HEK293 (cell line): ENCODE results near the gene IL13.
A peak's percentile ranks its signal among the peaks of the same experiment; 100 is the strongest.
"Not testable (repeated sequence)": the region's sequence is repeated elsewhere in the genome, so short reads cannot be mapped to it uniquely, and the experiment has no call there.

ENCODE experiments used
- CTCF ChIA-PET: fragments of 350-600 bp; formaldehyde crosslinking; extraction: SDS; loops from one replicate; lab custom pipeline; 2021; ENCODE audit warnings: antibody characterized with exemption; lab: Yijun Ruan, JAX
- POLR2A ChIA-PET: fragments of 300-600 bp; formaldehyde crosslinking; extraction: SDS; loops from one replicate; lab custom pipeline; 2020; ENCODE audit warnings: antibody characterized with exemption, inconsistent platforms; lab: Yijun Ruan, JAX
- H3K27ac ChIP-seq: fragments of 200-500 bp; sonication (Bioruptor generic); 2 replicates; pipeline ENCODE4 v1.5.1; 2014; ENCODE audit warnings: low read depth, low read length, control low read depth, inconsistent platforms; ENCODE audit errors: extremely low read depth
- H3K36me3 ChIP-seq, 2 experiments: fragments of 200-500 bp in 1 of 2; sonication (Bioruptor generic) in 1 of 2; 1 replicate in 1 of 2; 2 replicates in 1 of 2; pipeline ENCODE4 v1.5.1; 2014 to 2017; ENCODE audit warnings: inconsistent platforms in 2 of 2, low read length in 2 of 2; ENCODE audit not compliant: control insufficient read depth in 2 of 2, insufficient read depth in 1 of 2
- H3K4me1 ChIP-seq: fragments of 200-500 bp; sonication (Bioruptor generic); 2 replicates; pipeline ENCODE4 v1.5.1; 2014; ENCODE audit warnings: mild to moderate bottlenecking, low read length, inconsistent platforms; ENCODE audit not compliant: control insufficient read depth, insufficient read depth
- H3K4me3 ChIP-seq: 2 replicates; pipeline ENCODE4 v1.5.1; 2011; ENCODE audit warnings: low read depth, mild to moderate bottlenecking, control low read depth, low read length, moderate library complexity
- H3K9me3 ChIP-seq: fragments of 200-500 bp; sonication (Bioruptor generic); 2 replicates; pipeline ENCODE4 v1.5.1; 2014; ENCODE audit warnings: low read depth, low read length, inconsistent platforms; ENCODE audit not compliant: control insufficient read depth, insufficient read depth
- HOXD13 ChIP-seq: sonication (generic); formaldehyde crosslinking; IDR thresholded peaks from 2 replicates; pipeline ENCODE4 v1.8.0; 2022; ENCODE audit warnings: missing genetic modification reagents, borderline replicate concordance
- SCRT2 ChIP-seq: fragments of 450-650 bp; formaldehyde crosslinking; IDR thresholded peaks from 2 replicates; pipeline ENCODE4 v1.5.1; 2016; ENCODE audit warnings: missing biosample characterization, missing genetic modification characterization
- ZBTB7A ChIP-seq: fragments of 450-650 bp; formaldehyde crosslinking; IDR thresholded peaks from 2 replicates; pipeline ENCODE4 v1.5.1; 2016; ENCODE audit warnings: low read depth, missing biosample characterization, missing genetic modification characterization
- ZNF10 ChIP-seq: fragments of 450-650 bp; formaldehyde crosslinking; IDR thresholded peaks from 2 replicates; pipeline ENCODE4 v1.5.1; 2017; ENCODE audit warnings: missing biosample characterization, missing genetic modification characterization
- ZNF121 ChIP-seq: fragments of 450-650 bp; formaldehyde crosslinking; IDR thresholded peaks from 2 replicates; pipeline ENCODE4 v1.5.1; 2016; ENCODE audit warnings: missing biosample characterization, missing genetic modification characterization
- ZNF560 ChIP-seq: fragments of 450-650 bp; formaldehyde crosslinking; IDR thresholded peaks from 2 replicates; pipeline ENCODE4 v1.5.1; 2017; ENCODE audit warnings: missing biosample characterization, missing genetic modification characterization, borderline replicate concordance
- ZNF596 ChIP-seq: fragments of 450-650 bp; IDR thresholded peaks from 2 replicates; pipeline ENCODE4 v1.5.0; 2018; ENCODE audit warnings: missing biosample characterization, mild to moderate bottlenecking, missing genetic modification characterization, moderate library complexity
- ZNF629 ChIP-seq: fragments of 450-650 bp; formaldehyde crosslinking; IDR thresholded peaks from 2 replicates; pipeline ENCODE4 v1.5.1; 2017; ENCODE audit warnings: missing biosample characterization, missing genetic modification characterization
- ZNF670 ChIP-seq: fragments of 450-650 bp; formaldehyde crosslinking; IDR thresholded peaks from 2 replicates; pipeline ENCODE4 v1.5.1; 2016; ENCODE audit warnings: missing biosample characterization, missing genetic modification characterization, low read depth
- TF ChIP-seq, protein P1 (sequence below): IDR thresholded peaks from 2 replicates; pipeline ENCODE4 v1.6.1; 2011; ENCODE audit warnings: mild to moderate bottlenecking, low read depth, low read length, borderline replicate concordance
- TF ChIP-seq, protein P2 (sequence below): fragments of 450-650 bp; formaldehyde crosslinking; IDR thresholded peaks from 2 replicates; pipeline ENCODE4 v1.5.1; 2016; ENCODE audit warnings: missing biosample characterization, missing genetic modification characterization
- TF ChIP-seq, protein P3 (sequence below): fragments of 450-650 bp; formaldehyde crosslinking; IDR thresholded peaks from 2 replicates; pipeline ENCODE4 v1.5.1; 2016; ENCODE audit warnings: missing biosample characterization, missing genetic modification characterization

Gene IL13

DNA sequence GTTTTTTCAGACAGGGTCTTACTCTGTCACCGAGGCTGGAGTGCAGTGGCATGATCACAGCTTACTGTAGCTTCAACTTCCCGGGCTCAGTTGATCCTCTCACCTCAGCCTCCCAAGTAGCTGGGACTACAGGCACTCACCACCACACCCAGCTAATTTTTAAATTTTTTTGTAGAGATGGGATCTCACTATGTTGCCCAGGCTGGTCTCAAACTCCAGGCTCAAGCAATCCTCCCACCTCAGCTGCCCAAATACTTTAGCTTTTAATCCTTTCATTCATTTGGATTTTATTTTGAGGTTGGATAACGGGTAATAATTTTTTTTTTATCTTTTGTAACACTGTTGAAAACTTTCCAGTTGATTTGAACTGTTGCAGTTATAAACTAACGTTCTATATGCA, 24.4 kb upstream of the IL13 start:
- TF ChIP-seq ZNF121 (tag by site-specific recombination) = peak; percentile 81
- H3K27ac ChIP-seq, H3K4me1 ChIP-seq, H3K4me3 ChIP-seq, H3K9me3 ChIP-seq, POLR2A ChIA-PET: not testable (repeated sequence)
- CTCF ChIA-PET = interaction anchor here (0.6 to 2.2 kb wide), 2 partner anchors 44 to 113 kb away, joined by 3 to 7 read pairs; no protein-coding TSS in a partner anchor
- H3K36me3 ChIP-seq = peaks cover 27 to 60% of the 10 kb centered on the region in 2 experiments

DNA sequence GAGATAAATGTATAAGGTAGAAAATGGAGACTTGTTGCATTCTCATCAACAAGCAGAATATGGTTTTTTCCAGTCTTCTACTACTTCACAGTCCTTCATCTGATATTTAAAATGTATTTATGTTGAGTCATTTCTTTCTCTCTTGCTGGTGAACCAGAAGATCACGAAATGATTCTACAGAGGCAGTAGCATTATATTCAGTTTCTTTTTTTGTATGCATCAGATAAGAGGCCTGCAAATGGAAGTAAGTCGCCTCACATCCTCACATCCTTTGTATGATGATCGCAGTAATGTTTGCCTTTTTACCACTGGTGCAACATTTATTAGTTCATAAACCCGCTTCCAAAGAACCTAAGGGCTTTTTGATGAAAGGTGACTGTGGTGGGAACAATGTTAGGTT, 22.1 kb upstream of the IL13 start:
- H3K4me3 ChIP-seq = no peak overlapping the region
- H3K27ac ChIP-seq = no peak overlapping the region
- no peaks in the 10 kb centered on the region for H3K9me3 ChIP-seq
- TF ChIP-seq, protein P1, sequence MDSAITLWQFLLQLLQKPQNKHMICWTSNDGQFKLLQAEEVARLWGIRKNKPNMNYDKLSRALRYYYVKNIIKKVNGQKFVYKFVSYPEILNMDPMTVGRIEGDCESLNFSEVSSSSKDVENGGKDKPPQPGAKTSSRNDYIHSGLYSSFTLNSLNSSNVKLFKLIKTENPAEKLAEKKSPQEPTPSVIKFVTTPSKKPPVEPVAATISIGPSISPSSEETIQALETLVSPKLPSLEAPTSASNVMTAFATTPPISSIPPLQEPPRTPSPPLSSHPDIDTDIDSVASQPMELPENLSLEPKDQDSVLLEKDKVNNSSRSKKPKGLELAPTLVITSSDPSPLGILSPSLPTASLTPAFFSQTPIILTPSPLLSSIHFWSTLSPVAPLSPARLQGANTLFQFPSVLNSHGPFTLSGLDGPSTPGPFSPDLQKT = no peak
- TF ChIP-seq SCRT2 (tag by site-specific recombination) = peak; percentile 82; the same call in 1 of the 2 replicates
- no peaks in the 10 kb centered on the region for H3K4me1 ChIP-seq
- ChIA-PET POLR2A (no interaction called here), CTCF (interaction anchor here (1.0 to 1.2 kb wide), 2 partner anchors 109 to 250 kb away, joined by 3 to 4 read pairs; no protein-coding TSS in a partner anchor)
- H3K36me3 ChIP-seq = peaks cover 30 to 63% of the 10 kb centered on the region in 2 experiments

DNA sequence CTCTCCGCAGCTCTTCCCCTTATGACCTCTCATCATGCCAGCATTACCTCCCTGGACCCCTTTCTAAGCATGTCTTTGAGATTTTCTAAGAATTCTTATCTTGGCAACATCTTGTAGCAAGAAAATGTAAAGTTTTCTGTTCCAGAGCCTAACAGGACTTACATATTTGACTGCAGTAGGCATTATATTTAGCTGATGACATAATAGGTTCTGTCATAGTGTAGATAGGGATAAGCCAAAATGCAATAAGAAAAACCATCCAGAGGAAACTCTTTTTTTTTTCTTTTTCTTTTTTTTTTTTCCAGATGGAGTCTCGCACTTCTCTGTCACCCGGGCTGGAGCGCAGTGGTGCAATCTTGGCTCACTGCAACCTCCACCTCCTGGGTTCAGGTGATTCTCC, 20.7 kb upstream of the IL13 start:
- Histone ChIP-seq H3K27ac (no peak overlapping the region), H3K4me3 (no peak overlapping the region), H3K4me1 (no peaks in the 10 kb centered on the region), H3K9me3 (no peaks in the 10 kb centered on the region), H3K36me3 (peaks cover 26 to 66% of the 10 kb centered on the region in 2 experiments)
- POLR2A ChIA-PET = no interaction called here
- CTCF ChIA-PET = interaction anchor here (1.0 kb wide), 1 partner anchor 110 kb away, joined by 3 read pairs; no protein-coding TSS in a partner anchor
- no peak for TF ChIP-seq ZNF629 (tag by site-specific recombination)

DNA sequence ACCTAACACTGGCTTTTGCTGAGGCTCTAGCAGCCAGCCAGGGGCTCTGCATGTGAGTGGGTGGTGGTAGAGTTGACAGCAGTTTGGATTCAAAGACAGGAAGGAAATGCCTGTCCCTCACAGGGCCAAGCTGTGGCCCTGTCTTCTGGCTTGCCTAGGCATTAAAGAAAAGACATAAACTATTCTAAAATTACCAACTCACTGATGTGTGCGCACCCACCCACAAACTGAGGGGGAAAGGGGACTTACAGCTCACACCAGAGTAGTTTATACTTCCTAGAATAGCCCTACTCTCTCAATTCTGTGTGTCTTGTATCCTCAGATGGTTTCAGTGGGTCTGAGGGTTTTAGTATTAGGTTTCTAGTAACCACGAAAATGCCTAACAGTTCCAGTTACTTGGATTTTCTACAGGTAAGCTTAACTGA, 18.3 kb upstream of the IL13 start:
- no peak overlapping the region for H3K27ac ChIP-seq
- H3K9me3 ChIP-seq = no peaks in the 10 kb centered on the region
- H3K4me1 ChIP-seq = no peaks in the 10 kb centered on the region
- CTCF ChIA-PET = interaction anchor here (0.6 to 0.7 kb wide), 2 partner anchors 10 to 57 kb away, joined by 3 read pairs; no protein-coding TSS in a partner anchor
- peaks cover 22 to 84% of the 10 kb centered on the region in 2 experiments; a peak in 2 of 3 replicates for H3K36me3 ChIP-seq
- no peak for TF ChIP-seq ZNF10 (tag by site-specific recombination)
- no peak for TF ChIP-seq HOXD13 (CRISPR knock-in tag)
- TF ChIP-seq, protein P2, sequence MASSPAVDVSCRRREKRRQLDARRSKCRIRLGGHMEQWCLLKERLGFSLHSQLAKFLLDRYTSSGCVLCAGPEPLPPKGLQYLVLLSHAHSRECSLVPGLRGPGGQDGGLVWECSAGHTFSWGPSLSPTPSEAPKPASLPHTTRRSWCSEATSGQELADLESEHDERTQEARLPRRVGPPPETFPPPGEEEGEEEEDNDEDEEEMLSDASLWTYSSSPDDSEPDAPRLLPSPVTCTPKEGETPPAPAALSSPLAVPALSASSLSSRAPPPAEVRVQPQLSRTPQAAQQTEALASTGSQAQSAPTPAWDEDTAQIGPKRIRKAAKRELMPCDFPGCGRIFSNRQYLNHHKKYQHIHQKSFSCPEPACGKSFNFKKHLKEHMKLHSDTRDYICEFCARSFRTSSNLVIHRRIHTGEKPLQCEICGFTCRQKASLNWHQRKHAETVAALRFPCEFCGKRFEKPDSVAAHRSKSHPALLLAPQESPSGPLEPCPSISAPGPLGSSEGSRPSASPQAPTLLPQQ = no peak
- TF ChIP-seq ZNF560 (tag by site-specific recombination) = no peak
- TF ChIP-seq ZNF596 (tag by site-specific recombination) = no peak
- TF ChIP-seq ZBTB7A (tag by site-specific recombination) = no peak
- TF ChIP-seq, protein P3, sequence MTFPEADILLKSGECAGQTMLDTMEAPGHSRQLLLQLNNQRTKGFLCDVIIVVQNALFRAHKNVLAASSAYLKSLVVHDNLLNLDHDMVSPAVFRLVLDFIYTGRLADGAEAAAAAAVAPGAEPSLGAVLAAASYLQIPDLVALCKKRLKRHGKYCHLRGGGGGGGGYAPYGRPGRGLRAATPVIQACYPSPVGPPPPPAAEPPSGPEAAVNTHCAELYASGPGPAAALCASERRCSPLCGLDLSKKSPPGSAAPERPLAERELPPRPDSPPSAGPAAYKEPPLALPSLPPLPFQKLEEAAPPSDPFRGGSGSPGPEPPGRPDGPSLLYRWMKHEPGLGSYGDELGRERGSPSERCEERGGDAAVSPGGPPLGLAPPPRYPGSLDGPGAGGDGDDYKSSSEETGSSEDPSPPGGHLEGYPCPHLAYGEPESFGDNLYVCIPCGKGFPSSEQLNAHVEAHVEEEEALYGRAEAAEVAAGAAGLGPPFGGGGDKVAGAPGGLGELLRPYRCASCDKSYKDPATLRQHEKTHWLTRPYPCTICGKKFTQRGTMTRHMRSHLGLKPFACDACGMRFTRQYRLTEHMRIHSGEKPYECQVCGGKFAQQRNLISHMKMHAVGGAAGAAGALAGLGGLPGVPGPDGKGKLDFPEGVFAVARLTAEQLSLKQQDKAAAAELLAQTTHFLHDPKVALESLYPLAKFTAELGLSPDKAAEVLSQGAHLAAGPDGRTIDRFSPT = no peak
- no peak for TF ChIP-seq ZNF670 (tag by site-specific recombination)
- POLR2A ChIA-PET = no interaction called here
- H3K4me3 ChIP-seq = no peak overlapping the region
